HPDE6-E6E7 (cell line): ENCODE results near the gene MOV10.
A peak's percentile ranks its signal among the peaks of the same experiment; 100 is the strongest.
"Not testable (repeated sequence)": the region's sequence is repeated elsewhere in the genome, so short reads cannot be mapped to it uniquely, and the experiment has no call there.

Experiments used
- DNase-seq: peaks from one replicate; pipeline ENCODE4 v3.0.0; 2011; ENCODE audit warnings: missing footprints; ENCODE audit errors: extremely low spot score

Gene MOV10

DNA sequence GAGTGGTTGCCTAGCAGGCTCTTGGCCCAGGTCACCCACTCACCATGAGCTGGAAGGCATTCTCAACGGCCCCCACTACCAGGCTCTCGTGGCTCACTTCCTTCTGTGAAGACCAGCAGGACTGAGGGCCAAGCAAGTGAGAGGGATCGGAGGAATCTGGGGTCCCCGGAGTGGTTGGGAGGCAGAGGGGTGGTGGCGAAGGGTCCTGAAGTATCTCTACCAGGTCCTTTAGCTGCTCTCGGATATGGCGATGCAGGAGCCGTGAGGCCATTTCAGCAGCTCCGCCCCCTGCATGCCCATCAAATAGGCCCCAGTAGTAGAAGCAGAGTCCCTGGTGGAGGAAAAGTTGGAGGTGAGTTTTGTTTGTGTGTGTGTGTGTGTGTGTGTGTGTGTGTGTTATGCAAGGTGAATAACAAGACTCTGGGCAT lies 38.3 kb downstream of the MOV10 start:
- DNase-seq: no peak

DNA sequence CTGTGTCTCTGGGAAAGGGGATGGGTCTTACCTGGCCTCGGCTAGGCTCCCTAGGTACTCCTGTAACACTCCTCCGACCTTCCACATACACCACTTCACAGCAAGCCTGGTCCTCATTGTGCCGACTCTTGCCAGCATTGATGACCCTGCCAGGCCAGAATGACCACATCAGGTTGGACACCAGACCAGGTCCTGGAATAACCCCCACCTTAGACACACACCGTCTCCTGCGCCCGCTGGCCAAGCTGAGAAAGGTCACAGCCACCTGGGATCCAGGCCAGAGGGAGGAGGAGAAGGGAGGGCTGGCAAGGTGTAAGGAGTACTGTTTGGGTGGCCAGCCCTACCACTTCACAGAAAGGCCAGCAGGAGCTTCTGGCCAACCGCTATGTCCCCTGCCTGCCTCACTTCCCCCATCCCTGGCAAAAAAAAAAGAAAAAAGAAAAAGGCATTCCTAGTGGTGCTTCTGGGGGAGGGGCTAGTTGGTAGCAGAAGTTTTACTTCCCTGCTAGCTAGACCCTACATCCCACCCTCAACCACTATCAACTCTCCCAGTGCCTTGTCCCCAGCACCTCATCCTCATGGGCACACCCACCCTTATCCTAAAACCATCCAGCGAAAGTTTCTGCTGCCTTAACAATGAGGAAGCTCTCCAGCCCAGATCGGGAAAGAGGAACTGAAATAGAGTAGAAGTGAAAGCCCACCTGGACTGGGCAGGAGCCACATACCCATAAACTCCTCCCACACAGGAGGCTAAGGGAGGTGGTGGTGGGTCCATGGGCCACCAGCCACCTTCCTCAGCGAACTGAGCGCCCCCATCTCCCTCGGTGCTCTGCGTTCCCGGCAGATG lies 39.2 kb downstream of the MOV10 start:
- no peak for DNase-seq

DNA sequence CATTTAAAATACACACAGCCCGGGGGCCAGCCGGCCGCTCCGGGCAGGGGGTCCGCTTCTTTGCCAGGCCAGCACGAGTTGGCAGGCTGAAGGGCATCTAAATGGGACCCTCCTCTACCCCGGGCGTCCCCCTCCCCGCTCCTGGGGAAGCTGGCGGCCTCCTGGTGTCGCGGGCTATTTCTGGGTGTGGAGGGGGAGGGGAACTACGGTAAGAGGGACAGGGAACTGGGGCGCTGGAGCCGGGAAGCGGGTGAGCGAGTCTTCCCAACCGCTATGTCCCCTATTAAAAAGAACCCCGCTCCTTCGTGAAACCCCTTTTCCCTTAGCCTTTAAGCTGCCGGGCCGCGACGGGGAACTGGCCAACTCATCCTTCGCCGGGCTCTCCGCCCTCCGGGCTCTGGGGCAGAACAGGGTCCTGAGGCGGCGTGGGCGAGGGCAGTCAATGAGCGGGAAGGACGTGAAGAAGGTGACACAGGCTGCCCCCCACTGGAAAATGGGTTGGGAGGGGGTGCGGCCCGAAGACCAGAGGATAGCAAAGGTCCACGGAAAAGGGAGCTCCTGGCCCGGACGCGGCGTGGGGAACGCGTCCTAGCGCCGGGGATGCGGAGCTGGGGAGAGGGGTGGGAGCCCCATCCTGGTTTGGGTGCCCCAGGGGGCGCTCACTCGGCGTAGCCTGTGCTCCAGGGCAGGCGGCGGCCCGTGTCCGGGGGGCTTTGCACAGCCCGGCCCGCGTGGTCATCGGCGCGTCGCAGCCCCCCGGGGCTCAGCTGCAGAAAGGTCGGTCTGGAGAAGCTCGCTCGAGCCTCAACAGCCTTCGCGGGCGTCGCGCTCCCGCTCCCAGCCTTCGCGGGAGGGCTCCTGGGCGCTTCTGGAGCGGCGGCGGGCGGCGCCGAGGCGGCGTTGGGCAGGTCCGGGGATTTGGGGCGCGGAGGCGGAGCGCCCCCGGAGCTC lies 40.1 kb downstream of the MOV10 start:
- DNase-seq: no peak

DNA sequence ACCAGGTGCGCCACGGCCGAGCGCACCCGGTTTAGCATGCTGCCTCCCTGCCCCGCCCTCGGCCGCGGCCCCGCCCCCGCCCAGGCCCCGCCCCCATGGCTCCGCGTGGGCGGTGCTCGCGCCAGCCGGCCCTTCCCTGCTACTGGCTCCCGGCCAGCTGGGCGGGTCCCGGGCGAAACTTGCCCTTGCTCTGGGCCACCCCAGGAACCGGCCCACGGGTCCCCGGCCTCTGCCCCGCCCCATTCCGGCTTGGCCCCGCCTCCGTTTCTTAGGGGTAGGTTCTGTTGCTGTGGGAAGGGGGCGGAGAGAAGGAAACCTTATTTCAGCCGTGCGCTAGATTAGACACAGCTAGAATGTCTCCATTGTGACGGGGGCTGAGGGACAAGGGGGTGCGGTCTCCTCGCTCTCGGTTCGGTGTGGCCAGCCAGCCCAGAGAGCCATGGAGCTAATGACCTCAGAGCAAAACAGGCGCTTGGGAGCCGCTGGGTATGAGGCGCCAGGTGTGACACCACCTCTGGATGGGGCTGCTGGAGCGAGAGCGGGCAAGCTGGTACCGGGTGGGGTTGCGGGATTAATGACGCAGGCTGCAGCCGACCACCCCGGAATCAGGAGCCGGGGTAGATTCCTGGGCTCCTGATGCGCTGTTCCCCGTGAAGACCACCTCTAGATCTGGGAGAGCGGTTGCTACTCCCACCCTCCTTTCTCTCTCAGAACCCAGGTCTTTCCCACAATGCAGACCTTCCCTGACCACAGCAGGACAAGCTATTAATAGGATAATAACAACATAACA lies 41.0 kb downstream of the MOV10 start, which contains the start of gene PPM1J:
Gene PPM1J (minus strand): TSS at position 69 of the 790 bp plus-strand sequence. CDS start 31 bp downstream, at position 38.
- DNase-seq: peak; percentile 88

DNA sequence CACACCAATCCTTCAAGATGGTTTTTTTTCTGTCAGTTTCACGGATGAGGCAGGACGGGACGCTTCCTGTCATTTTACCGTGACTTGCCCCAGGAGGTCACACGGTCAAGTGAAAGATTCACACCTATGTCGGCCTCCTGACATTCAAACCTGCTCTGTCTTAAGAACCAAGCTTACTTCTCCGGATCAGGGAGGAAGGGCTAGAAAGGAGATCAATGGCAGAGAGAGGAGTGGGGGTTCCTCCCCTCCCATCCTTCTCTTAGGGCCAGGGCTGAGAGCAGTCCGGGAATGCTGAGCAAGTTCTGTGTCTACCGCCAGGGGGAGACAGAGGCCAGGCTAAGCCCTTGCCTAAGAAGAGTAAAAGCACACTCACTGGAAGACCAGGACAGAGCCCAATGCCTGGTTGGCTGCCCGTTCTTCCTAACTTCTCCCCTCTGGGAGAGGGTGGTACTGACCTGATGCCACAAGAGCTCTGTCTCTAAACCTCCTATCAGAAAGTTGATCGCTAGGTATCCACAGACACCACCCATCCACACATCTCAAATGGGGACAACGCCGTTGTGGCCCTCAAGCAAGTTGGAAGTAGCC lies 41.8 kb downstream of the MOV10 start:
- DNase-seq: peak; percentile 85

DNA sequence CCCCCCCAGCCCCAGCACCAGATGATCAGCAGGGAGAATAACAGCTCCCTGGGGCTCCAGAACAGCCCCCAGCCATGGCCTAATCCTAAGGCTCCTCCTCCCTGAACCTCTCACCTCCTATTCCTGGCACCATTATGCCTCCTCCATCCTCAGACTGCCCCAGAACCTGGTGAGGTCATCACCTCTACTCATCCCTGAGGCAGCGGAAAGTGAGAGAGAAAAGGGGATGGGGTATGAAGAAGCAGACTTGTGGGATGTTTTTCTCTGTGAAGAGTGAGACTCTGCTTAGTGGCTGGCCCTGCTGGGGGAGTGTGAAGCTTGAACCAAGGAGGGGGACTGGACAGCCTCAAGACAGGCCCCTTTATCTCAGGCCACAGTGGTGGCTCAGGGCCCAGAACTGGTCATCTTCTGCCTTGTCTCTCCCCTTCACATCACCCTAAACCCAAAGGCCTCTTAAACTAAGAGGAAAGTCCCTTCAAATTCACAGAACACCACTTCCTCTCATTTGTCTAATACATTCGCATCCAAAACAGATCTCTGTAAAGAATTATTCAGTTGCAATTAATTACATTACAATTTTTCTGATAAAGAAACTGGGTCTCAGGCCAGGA lies 42.9 kb downstream of the MOV10 start:
- no peak for DNase-seq

DNA sequence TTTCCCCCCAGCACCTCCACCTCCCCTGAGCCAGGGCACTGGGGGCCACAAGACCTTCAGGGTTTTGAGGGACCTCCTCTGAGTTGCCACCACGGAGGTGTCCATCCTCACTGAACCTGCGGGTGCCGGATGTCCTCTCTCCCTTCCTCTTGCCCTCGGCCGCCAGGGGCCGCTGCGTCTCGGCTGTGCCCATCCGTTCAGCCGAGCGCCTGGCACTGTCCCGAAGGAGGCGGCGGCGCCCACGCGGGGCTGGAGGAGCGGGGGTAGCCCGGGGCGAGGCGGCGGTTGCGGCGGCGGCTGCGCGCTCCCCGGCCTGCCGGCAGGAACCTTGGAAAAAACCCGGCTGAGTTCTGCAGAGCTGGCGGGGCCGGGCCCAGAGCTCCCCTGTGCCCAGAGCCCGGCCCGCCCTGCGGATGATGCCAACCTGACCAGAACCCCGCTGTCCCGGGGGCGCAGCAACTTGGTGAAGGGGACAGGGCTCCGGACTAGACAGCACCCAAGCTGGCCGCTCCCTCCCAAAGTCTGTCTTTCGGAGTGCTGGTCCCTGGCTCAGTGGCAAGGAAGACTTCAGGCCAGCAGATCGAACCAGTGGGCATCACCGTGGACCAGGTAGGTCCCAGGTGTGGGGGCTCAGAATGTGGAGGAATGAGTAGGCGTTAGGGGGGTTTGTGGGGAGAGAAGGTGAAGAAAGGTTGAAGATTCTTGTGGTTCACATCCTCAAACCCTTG lies 44.4 kb downstream of the MOV10 start:
- DNase-seq: no peak

DNA sequence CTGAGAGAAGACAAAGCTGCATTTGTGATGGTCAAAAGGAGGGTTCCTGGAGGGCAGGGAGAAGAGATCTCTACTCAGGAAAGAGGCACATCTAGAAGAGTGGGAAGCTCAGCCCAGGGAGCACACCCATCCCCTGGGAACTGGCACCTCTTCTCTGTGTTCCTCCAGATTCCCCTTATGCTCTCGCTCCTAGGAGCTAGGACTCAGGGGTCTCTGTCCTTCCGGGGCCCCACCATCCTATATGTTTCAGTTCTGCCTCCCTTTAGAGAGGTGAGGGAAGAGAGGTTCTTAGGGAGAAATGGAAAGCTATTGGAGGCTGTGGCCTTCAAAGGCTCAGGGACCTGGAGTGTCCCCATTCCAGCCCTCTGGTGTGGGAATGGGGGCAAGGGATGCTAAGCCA lies 45.2 kb downstream of the MOV10 start:
- no peak for DNase-seq

DNA sequence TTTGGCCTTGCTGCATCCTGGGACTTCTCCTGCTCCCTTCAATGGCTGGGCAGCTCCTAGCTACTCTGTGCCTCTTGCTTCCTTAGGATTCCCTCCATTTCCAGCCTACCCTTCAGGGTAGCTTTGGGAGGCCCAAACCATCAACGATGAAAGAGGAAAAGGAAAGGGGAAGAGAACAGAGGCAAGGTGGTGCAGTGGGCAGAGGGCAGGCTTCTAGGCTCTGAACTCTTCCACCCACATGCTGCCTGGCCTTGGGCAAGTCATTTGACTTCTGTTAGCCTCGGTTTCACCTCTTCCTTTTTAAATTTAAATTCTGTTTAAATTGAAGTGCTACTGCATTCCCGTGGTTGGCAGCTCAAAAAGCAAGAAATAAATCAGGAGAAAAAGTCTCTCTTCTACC lies 46.3 kb downstream of the MOV10 start:
- no peak for DNase-seq

DNA sequence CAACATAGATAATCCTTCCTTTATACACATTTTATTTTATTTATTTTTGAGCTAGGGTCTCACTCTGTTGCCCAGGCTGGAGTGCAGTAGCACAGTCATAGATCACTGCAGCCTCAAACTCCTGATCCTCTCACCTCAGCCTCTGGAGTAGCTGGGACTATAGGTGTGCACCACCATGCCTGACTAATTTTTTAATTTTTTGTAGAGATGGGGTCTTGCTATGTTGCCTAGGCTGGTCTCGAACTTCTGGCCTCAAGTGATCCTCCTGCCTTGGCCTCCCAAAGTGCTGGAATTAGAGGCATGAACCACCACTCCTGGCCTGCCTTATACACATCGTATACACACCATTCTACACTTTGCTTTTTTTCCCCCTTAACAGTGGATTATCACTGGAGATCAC lies 46.8 kb downstream of the MOV10 start:
- not testable (repeated sequence) for DNase-seq

DNA sequence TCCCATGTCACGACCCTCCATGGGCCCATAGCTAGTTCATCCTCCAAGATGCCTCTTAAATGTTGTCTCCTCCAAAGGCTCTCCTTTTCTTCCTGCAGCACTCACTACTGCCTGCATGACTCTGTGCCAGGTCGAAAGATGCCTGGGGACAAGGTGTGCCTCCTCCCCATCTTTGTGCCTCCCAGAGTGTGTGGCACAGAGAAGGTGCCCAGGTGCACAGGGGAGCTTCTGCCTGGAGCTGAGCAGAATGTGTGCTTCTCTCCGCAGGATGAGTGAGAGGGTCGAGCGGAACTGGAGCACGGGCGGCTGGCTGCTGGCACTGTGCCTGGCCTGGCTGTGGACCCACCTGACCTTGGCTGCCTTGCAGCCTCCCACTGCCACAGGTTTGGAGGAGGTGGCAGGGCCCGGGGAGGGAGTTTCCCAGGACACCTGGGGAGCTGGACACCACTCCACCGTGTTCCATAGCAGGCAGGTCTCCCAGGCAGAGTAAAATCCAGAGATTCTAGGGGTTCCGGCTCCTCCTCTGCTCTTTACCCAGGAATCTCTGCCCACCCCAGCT lies 47.6 kb downstream of the MOV10 start:
- DNase-seq: no peak

DNA sequence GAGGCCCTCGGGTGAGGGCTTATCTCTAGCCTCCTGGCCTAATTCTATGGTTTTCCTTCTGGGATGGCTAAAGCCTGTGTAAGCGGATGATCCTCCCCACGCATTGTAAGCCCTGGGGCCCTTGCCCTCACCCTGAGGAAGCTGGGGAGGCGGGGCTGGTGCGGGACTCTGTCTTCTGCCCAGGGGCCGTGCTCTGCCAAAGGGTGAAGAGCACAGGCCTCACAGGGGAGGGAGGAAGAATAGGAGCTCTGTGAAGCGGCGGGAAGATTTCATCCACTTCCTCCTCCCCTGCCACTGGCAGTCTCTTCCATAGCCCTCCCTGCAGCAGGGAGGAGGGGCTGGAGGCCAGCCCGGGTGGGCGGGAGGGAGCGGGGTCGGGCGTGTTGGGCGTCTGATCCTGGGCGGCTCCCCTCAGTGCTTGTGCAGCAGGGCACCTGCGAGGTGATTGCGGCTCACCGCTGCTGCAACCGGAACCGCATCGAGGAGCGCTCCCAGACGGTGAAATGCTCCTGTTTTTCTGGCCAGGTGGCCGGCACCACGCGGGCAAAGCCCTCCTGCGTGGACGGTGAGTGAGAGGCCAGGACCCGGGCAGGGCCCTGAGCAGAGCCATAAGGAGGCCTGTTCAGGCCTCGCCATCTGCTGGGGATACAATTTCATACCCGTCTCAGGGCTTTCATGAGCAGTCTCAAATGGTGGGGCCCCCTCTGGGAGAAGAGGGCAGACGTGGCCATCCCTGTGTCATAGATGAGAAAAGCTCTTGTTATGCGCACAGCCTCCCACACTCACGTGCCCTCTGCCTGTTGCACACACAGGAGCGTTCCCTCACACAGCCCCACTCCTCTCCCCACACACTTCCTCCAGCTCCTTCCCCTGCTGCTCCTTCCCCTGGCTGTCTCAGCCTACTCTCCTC lies 48.4 kb downstream of the MOV10 start:
- DNase-seq: no peak

DNA sequence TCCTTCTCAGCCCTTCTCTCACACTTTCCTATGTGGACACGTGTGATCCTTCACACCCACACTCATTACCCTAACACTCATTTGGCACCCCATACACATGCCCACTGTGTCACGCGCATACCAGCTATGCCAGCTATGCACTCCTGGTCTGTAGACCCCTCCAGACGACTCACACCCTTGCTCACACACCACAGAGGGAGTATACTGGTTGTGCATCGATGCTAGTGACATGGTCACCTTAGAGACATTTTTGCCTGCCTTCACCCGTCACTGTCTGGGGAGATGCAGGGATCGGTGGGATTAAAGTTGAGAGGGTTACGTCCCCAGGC lies 49.0 kb downstream of the MOV10 start:
- no peak for DNase-seq

DNA sequence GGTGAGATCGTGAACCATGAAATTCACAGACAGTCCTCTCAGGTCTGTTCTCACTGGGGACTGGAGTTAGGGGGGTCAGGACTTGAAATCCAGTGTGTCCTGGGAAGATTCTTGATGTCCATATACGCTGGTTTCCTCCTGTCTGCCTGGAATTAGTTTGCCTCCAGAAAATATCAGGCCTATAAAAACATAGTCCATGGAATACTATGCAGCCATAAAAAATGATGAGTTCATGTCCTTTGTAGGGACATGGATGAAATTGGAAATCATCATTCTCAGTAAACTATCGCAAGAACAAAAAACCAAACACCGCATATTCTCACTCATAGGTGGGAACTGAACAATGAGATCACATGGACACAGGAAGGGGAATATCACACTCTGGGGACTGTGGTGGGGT lies 49.8 kb downstream of the MOV10 start:
- not testable (repeated sequence) for DNase-seq

DNA sequence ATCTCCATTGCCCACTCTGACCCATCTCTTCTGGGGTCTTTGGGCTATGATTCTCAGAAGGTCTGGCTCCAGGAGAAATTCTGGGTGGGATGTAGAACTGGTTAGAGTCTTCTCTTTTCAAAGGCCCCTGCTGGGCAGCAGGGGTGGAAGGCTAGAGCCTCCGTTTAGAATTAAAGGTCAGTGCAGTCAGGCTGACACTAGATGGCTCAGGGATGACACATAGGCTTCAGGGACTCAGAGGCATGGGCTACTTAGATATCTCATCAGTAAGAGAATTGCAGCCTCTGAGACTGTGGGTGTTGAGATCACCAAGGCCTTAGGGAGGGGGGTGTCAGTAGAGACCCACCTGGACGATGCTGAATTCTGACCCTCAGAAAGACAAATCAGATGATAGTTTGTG lies 53.3 kb downstream of the MOV10 start:
- DNase-seq: no peak

DNA sequence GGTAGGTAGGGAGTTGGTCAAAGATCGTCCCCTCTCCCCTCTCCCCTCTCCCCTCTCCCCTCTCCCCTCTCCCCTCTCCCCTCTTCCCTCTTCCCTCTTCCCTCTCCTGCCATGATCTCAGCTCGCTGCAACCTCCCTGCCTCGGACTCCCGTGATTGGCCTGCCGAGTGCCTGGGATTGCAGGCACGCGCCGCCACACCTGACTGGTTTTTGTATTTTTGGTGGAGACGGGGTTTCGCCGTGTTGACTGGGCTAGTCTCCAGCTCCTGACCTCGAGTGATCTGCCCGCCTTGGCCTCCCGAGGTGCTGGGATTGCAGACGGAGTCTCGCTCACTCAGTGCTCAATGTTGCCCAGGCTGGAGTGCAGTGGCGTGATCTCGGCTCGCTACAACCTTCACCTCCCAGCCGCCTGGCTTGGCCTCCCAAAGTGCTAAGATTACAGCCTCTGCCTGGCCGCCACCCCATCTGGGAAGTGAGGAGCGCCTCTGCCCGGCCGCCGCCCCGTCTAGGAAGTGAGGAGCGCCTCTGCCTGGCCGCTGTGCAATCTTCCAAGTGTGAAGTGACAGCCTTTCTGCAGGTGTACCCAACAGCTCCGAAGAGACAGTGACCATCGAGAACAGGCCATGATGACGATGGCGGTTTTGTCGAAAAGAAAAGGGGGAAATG lies 54.0 kb downstream of the MOV10 start:
- DNase-seq: not testable (repeated sequence)

DNA sequence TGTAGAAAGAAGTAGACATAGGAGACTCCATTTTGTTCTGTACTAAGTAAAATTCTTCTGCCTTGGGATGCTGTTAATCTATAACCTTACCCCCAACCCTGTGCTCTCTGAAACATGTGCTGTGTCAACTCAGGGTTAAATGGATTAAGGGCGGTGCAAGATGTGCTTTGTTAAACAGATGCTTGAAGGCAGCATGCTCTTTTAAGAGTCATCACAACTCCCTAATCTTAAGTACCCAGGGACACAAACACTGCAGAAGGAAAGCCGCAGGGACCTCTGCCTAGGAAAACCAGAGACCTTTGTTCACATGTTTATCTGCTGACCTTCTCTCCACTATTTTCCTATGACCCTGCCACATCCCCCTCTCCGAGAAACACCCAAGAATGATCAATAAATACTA lies 54.6 kb downstream of the MOV10 start:
- DNase-seq: not testable (repeated sequence)

DNA sequence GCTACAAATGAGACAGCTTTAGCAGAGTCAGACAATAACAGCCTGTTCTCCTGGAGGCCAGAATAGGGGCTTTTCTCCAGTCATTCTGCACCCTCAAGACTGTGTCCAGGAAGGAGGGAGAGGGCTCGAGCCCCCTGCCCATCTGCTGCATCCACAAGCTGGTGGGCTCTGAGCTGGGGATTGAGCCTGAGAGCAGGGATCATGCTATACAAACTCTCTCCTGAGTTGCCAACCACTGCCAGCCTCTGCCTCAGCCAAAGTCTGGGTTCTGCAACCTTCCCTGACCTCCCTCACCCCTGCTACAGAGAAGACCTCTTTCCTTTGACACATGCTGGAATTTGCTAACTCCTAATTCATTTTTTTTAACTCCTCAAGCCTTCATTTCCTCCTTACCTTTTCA lies 55.5 kb downstream of the MOV10 start:
- DNase-seq: no peak
